Uterus (tissue), 2 donors: ENCODE data around the gene NOC4L.

Experiments
- CTCF ChIP-seq, 4 experiments: fragments of 200-600 bp in 2 of 4; fragments of 450-650 bp in 2 of 4; sonication (generic) in 2 of 4; IDR thresholded peaks; one replicate each; pipeline ENCODE4 v1.5.1; 2016 to 2019; ENCODE audit warnings: antibody characterized with exemption in 4 of 4, mild to moderate bottlenecking in 2 of 4, moderate library complexity in 1 of 4
- POLR2A ChIP-seq, 2 donors: fragments of 450-650 bp; IDR thresholded peaks; one replicate each; pipeline ENCODE4 v1.6.1; 2016; ENCODE audit warnings: antibody characterized with exemption in 2 of 2, mild to moderate bottlenecking in 1 of 2, moderate library complexity in 1 of 2

DNA sequence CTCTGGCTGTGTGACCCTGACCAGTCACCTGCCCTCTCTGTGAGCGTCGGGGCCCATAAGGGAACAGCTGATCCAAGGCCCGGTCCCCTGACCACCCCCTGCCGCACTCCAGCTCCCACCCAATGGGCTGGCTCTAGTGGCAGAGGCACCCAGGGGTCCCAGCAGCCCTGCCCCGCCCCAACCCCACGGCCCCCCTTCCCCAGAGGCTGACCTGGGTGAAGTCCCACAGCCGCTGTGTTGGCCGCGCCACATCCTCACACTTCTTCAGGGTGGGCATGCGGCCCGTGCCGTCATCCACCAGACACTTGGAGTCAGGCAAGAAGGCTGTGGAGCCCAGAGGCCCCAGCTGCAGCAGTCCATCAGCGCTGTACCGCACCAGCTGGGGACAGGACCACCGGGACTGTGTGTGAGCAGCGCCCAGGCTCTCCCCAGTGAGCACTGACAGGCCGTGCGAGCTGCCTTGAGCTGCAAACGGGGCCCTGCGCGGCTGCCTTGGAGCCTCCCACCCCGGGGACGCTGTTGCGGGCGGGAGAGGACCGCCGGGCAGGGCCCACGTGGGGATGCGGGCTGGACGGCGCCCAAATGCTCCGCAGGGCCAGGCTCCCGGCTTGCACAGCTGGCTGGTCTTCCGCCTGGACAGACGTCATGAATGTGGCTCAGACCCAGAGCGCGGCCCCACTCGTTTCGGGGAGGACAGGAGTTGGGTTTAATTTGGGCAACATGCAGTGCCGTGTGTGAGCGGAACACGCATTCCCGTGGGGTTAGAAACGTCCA, 53.5 kb downstream of the NOC4L start:
- TF ChIP-seq CTCF (IDR thresholded peaks at IDR 0.05) (no peak), POLR2A (IDR thresholded peaks at IDR 0.05) (no peak)
